Stimulated activated CD4-positive, alpha-beta T cell treated with anti-CD3 and anti-CD28 coated beads, Interleukin-15, amount 100 ng/mL, for 24 hours (primary cell): Measurements from ENCODE around the gene RORC.
A peak's percentile ranks its signal among the peaks of the same experiment; 100 is the strongest.

ENCODE experiments used
- DNase-seq: peaks from one replicate; pipeline ENCODE4 v3.0.0-alpha.2; 2020

Gene RORC

DNA sequence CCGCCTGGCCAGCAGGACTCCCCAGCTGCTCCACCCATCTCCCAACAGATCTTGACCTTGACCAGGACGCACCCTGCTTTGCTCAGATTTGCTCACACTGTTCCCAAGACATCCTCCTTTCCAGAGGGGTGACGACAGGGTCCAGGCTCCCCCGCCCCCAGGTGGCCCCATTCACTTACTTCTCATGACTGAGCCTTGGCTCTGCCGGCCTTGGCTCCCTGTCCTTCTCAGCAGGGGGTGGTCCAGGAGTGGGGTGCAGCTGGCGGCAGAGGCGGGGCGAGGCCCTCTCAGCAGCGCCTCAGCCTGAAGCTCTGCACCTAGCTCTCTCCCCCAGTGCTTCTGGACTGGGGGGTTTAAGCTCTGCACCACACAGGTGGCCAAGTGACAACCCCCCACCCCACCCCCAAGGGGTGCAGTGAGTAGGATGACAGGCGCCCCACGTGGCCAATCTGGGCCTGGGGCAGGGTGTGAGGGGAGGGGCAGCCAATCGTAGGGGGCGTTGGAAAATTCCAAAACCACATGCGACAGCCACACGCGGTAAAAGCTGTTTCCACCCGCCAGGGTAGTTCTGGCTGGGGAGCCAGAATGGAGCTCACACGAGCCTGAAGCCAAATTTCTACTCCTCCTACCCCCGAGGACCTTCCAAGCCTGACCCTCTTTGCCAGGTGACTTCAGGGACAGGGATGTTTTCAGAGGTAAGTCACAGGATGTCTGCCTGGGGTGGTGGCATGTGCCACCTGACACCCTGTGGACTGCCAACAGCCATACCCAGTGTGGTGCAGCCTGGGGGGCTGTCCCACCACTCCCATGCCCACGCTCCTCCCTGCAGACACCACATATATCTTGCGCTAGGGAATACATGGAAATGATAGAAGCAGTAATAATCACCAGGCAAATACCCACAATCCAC lies 5.6 kb downstream of the RORC start:
- DNase-seq, result peak; percentile 64

DNA sequence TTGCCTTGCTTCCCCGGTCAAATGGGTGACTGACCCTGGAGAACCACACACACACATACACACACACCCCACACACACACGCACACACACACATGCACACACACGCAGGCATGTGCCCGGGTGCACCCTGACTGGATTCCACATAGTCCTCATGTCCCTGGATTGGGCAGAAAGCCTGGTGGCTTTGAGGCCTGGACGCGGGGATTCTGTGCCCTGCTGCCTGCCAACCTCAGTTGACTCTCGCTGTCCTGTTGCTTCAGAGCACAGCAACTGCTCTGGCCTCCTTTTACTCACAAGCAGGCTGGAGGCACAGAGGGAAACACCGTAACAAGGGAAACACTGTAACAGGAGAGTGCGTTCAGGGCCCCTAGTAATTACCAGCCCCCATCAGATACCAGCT lies 6.4 kb downstream of the RORC start:
- no peak for DNase-seq

DNA sequence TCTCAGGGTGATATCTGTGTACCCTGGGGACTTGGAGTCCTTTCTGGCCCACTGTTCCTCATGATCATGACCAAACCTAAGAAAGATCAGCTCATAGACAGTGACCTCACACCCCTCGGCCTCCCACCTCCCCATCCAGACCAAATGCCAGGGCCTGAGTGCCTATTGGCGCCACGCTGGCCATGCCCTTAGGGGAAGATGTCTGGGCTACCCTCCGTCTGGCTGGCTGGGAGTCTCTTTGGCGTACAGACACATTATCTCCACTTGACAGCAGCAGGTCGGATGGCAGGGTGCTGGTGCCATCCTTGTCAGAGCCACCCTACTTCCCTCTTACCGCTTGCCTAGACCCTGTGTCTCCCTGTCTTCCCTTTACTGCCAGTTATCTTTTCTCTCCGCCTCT lies 8.4 kb downstream of the RORC start:
- DNase-seq, result no peak

DNA sequence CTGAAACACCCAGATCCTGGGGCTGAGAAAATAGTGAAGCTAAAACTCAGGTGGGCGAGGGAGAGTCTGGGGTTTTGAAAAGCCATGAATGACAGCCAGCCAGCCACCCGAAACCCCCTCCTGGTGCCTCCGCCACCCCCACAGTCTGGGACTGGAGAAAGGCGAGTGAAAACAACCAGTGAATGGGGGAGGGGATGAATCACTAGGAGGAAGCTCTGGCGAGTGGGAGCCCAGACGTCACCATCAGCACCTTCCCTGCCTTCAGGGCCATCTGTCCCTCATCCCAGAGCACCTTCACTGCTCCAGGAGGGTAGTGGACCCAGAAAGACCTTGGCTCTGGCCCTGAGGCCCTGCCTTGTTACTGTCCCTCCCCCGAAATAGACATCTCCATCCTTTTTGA lies 9.2 kb downstream of the RORC start:
- peak; percentile 73 for DNase-seq

DNA sequence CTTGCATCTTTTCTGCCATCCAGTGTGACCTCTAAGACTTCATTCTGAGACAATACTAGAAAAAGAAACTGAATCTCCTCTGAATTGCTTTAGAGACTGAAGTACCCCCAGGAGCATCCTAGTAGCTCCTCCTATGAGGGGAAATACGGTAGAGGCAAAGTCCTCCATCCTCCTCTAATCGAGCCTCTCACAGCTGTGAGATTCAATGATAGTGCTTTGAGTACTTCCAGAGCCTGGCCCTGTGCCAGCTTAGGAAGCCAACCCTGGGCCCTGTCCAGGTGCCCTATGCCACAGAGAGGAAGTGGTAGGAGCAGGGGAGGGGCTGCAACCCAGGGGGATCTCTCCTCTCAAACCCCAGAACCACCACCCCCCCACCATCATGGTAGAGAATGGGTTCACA lies 10.7 kb downstream of the RORC start:
- no peak for DNase-seq

DNA sequence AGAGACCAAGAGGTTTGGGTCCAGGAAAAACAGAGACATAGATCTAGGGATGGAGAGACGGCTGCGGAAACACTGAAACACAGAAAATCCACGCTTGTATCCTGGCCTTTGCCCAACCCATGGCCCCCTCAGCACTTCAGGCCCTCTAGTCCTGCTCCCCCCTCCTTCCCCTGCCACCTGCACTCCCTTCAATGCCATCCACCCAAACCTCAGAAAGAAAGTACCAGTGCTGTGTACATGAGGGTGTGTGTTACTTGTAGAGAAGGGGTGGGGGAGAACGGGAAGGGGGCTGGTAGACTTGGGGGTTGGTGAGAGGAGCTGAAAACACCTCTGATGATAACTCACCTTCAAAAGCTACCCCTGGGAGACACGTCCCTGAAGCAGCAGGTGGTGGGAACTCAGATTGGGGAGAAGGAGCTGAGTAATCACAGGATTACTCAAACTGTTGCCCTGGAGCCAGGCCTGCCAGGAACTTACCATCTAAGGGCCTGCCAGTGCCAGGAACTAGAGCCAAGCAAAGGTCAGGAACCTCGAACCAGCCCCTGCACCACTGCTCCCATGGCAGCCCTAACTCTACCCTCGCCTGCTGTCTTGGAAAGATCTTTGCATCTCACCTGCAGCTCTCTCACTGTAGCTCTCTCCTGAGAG lies 11.5 kb downstream of the RORC start:
- peak; percentile 53 for DNase-seq

DNA sequence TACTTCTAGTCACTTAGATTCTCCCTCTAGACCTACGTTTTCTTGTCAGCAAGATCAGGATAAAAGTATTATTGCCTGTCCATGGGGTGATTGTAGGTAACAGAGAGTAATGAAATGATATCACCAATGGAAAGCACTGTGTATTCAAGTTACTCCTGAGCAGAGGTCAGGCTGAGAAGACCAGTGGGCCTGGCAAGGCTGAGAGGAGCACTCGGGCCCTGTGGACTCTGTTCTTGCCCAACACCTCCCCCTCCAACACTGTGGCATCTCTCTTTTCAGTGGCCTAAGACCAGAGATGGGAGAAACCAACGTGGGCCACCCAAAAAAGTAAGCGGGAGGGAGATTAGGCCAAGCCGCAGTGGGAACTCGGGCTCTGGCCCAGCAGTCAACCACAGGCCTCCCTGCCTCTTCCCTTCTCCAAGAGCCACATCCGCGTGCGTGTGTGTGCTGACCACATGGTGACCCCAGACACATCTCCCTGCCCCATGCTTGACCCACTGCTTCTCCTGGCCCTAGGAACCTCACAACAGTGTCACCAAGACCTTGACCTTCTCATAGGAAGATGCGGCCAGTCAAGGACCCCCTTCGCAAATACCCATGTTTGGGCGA lies 12.3 kb downstream of the RORC start:
- DNase-seq, result no peak

DNA sequence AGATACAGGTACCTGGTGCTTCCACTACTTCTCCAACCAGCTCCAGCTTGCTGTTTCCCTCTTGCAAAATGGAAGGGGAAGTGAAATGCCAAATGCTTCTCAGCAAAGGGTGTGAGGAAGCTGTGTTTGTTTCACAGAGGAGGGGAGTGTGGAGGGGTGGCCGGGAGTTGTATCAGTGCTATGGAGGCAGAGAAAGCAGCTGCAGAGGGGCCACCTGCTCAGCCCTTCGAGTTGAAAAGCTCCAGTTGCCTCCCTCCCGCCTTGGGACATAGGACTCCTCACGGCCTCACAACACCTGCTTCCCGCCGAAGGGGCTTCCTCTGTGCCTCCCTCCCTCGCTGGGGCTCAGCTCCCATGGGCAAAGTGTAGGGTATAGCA lies 14.3 kb downstream of the RORC start:
- DNase-seq, result no peak

DNA sequence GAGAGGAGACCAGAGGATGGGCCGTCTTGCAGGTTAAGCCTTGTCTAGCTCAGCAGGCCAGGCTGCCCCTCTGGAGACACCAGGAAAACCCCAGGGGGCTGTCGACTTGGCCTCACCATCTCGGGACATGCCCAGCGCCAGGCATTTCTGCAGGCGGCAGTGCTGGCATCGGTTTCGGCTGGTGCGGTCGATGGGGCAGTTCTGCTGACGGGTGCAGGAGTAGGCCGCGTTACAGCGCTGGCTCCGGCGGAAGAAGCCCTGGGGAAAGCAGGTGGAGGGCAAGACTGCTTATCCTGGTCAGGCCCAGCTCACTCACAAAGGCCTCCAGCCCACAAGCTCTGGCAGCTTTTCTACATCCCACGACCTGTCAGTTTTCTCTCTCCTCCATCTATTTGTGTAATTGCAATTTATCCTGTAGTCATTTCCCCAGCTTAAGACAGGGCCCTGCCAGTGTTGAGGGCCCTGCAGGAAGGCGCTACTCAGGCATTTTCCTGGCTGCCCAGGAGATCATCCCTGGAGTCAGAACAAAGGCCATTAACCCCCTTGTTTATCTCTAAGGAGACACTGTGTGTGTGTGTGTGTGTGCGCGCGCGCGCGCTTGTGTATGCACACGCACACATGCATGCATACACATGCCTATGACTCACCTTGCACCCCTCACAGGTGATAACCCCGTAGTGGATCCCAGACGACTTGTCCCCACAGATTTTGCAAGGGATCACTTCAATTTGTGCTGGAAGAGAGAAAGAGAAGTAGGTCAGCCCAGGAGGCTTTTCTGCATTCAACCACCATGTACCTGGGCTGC lies 14.9 kb downstream of the RORC start:
- DNase-seq, result no peak

DNA sequence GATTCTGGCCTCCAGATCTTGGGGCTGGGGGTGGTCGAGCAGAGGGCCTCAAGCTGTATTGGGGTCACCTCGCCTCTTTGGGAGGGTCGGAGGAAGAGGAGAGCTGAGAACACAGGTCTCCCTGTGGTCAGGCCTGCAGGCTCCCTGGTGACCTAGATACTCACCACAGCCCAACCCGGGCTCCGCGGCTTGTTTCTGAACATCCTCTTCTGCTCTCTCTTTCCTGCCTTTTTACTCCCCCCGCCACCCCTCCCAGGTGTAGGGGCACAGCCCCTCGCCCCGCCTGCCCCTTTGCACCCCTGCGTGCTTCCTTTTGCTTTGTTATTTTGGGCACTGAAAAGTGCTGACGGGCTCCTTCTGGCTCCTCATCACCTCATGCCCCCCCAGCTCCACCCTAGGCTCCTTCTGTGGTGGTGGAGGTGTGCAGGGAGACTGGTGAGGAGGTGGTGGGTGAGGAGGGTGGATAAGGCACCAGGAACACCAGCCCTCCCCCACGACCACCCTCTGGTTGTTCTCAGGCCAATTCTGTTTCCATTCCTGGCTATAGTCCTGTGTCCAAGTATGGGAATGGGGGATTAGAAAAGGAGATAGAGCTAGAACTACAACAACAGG lies 15.8 kb downstream of the RORC start:
- no peak for DNase-seq

DNA sequence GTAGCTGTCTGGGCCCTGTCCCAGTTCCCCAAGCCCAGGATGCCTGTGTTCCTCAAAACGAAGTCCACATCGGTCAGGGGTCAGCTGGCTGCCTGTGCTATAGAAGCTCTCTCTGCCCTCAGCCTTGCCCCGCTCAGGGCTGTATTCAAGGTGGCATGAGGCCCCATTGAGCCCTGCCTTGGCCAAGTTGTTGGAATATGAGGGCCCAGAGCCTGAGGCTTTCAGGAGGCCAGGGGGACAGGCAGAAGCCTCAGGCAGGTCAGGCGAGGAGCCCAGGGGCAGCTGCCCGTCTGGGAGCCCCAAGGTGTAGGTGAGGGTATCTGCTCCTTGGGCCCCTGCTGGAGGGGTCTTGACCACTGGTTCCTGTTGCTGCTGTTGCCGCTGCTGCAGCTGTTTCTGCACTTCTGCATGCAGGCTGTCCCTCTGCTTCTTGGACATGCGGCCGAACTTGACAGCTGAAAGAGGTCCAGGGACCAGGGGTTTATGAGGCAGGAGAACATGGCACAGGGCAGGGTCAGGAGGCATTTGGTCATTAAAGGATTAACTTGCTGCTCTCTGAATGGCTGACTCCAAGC lies 16.5 kb downstream of the RORC start:
- DNase-seq, result no peak

DNA sequence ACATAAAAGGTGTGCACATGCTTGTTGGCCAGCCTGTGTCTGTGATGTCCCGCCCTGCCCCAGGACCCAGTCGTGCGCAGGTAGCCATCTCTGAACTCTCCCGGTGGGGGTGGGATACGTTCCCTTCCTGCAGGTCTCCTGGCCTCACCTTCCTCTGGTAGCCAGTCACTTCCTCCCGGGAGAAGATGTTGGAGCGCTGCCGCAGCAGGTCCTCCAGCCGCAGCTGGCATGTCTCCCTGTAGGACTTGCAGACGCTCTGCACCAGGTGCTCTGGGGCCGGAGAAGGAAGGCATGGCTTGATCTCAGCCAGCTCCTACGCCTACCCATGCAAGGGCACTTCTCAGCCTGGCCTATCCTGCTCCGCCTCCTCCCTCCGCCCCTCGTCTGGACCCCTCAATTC lies 17.2 kb downstream of the RORC start:
- no peak for DNase-seq

DNA sequence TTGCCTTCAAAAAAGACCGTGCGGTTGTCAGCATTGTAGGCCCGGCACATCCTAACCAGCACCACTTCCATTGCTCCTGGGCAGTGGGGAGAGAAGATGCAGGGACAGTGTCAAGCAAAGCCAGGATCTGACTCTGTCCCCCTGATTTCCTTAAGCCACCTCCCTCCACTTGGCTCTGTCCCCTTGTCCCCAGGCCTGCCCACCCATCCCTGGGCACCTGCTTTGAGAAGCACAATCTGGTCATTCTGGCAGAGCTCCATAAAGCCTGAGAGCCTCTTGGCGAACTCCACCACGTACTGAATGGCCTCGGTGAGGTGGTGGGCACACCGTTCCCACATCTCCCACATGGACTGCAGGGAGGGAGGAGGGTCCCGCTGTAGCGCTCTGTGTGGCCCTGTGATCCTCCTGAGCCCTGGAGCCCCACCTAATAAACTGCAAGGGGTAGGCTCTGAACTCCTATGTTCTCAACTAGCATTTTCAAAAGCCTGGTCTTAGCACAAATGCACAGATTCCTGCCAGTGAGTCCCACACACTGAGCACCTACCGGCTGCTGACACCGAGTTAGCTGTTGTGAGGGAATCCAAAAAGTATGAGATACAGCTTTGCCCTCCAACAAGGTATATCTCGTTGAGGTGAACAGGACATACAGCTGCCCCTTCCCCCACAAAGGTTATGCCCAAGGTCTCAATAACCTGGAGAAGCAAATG lies 18.2 kb downstream of the RORC start:
- DNase-seq, result no peak

DNA sequence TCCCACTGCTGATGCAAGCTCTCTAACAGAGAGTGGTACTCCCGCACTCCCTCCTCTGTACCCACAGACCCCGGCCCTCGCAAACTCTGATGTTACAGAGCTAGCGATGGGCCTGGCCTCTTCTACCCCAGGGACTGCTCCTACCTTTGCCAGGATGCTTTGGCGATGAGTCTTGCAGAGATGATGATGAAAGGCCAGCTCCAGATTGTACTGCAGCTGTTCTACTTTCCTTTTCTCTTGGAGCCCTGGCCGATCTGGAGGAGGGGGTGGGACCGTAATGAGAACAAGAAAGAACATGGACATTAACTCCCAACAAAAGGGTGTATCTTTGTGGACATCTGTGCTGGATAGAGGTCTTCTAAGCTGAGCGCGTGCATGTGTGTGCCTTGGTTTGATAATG lies 20.4 kb downstream of the RORC start:
- DNase-seq, result no peak

DNA sequence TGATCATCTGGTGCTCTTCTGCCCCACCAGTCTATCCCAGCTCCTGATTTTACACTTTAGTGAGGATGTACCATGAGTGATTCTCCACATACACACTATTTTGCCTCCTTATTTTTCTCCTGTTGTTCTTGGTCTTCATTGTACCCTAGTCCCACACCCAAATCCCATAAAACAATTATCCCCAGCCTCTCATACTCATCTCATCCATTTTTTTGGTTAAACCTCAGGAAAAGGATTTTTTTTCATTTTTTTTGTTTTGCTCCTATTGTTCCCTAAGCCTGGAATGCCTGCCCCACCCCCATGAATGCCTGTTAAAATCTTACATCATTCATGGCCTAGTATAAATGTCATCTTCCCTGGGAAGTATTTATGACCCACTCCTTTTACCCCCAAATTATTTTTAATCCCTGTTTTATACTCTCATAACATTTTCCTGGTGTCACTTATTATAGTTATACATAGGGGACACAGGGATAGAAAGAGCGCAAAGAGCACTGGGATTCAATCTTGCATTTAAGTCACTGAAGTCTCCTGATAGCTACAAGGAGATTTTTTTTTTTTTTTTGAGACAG lies 21.5 kb downstream of the RORC start:
- DNase-seq, result no peak

DNA sequence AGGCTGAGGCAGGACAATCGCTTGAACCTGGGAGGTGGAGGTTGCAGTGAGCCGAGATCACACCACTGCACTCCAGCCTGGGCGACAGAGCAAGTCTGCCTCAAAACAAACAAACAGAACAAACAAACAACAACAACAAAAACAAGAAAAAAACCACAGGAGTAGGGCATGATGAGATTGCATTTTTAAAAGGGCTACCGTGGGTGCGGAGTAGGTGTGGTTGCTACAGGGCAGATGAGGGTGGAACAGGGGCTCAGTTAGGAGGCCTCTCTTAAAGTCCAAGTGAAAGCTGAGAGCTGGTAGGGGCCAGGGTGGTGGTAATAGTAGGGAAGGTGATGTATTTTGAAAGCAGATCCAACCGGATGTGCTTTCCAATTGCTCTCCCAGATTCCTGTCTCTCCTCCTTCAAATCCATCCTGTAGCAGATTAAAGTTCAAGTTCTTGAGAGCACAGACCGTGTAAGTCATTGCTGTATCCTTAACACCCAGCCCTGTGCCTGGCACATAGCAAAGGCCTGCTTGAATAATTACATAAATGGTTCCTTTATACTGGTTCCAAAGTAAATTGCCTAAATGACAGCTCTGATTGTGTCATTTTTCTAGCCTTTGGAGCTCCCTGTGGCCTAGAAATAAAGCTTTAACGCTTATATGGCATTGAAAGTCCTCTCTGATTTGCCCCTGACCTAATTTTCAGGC lies 22.2 kb downstream of the RORC start:
- no peak for DNase-seq

DNA sequence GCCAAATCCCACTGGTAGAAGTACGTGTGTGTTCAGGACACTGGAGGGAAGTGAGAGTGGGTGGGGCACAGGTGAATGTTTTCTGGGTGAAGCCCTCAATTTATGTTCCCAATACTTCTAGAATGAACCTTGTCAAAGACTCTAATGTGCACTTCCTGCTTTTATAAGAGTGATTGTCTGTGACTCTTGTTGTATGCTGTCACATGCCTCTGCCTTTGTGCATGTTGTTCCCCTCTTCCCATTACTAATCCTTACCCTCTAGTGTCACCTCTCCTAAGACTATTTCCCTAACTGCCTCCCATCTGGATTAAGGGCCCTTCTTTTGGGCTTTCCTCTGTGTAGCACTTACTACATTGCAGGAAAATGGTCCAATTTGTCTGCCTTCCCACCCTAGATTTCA lies 23.8 kb downstream of the RORC start:
- DNase-seq, result no peak

DNA sequence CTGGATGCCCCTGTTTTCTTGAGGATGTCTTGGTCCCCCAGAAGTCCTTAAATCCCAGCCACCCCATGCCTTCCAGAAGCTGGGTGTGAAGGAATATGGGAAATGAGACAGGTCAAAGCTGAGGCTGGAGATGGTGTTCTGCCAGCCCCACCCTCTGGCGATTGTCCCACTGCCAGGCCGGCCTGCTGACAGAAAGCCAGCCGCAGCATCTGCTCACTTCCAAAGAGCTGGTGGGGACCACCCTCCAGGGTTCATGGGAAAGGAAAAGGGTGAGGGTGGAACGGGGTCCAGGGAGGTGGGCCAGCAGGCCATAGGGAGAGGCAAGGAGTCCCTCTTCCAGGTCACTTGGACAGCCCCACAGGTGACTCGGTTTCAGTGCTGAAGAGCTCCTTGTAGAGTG lies 24.5 kb downstream of the RORC start:
- DNase-seq, result no peak

DNA sequence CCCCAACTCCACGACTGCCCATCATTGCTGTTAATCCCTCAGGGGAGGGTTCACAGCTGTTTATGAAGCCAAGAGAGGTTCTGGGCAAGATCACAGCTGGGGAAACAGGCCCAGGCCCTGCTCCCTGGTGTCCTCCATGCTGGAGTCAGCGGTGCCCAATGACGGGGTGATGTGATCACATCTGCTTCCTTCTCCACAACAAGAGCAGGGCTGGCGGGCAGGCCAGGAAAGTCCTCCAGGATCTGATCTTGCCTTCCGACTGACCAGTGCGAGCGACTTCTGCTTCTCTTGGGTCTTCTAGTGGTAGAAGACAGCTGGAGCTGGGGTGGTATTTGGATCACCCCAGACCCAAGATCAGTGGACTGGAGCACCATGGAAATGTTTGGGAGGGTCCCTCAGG lies 25.4 kb downstream of the RORC start:
- DNase-seq, result no peak

DNA sequence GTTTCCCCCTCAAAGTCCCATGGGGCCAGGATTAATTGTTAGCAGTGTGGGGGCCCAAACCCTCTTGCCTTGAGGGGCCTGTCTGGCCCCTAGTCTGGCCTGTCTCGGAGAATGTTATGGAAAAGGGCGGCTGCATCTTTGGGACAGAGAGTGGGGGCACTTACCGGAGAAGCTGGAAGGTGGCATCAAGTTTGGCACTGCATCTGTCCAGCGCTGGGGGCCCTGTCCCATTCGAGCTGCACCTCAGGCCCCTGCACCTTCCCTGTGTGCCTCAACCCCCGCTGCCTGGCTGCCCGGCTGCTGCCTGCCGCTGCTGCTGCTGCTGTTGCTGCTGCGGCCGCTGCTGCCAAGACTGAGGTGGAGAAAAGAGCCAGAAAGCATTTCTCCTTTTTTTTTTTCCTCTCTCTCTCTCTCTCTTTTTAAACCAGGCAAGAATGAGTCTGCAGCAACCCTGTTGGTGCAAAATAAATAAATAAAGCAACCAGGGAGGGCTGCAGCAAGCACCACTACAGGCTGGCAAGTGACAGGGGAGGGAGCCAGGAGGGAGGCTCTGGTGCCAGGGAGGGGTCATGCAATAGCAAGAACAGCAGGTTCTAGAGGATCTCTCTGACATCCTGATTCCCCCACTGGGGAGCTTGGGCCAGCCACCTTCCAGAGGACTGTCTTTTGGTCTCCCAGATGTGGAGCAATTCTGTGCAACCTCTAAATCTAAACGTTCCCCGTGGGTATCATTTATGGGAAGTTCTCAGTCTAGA lies 26.4 kb downstream of the RORC start, which contains the start of gene LINGO4:
LINGO4 (minus strand) TSS at position 354 of the 755 bp plus-strand sequence. CDS start 2,715 bp downstream, outside the sequence.
- no peak for DNase-seq
